Head of caudate nucleus (tissue), 42 donors: ENCODE data around the gene RNPEPL1.
"Not testable (repeated sequence)": the region's sequence is repeated elsewhere in the genome, so short reads cannot be mapped to it uniquely, and the experiment has no call there.

Source experiments
- DNase-seq, 42 donors: peaks; one replicate each; pipeline versions ENCODE4 v3.0.0 to v3.0.0-alpha.2; 2020 to 2021; ENCODE audit warnings: mixed read lengths in 7 of 42
- intact Hi-C: fragments of 100-400 bp; cut with DNase I; formaldehyde crosslinking; loops from one replicate; pipeline ENCODE4 v1.15.0; 2022

Gene RNPEPL1

GRCh38 chr2:240560480-240561324, 7.6 kb upstream of the RNPEPL1 start:
- DNase-seq = peak; percentile 98 to 100 (median 100)
- intact Hi-C loops = no loop called here

GRCh38 chr2:240561325-240561971, 6.8 kb upstream of the RNPEPL1 start:
- intact Hi-C loops = no loop called here

GRCh38 chr2:240563231-240563630, 5.1 kb upstream of the RNPEPL1 start:
- intact Hi-C loops = not testable (repeated sequence)
- DNase-seq = peak in 6 of 42 donors; percentile 8 to 32 (median 16)

More at GRCh38 chr2:240561325-240561971, 6.8 kb upstream of the RNPEPL1 start:
- peak in 5 of 42 donors; percentile 17 to 42 (median 35) for DNase-seq

GRCh38 chr2:240563951-240564560, 4.2 kb upstream of the RNPEPL1 start:
- intact Hi-C loops = no loop called here
- peak in 10 of 42 donors; percentile 0 to 42 (median 12) for DNase-seq

GRCh38 chr2:240564561-240565332, 3.5 kb upstream of the RNPEPL1 start:
- intact Hi-C loops = no loop called here
- peak in 12 of 42 donors; percentile 1 to 40 (median 10) for DNase-seq

GRCh38 chr2:240565333-240566202, 2.7 kb upstream of the RNPEPL1 start:
- intact Hi-C loops = no loop called here
- DNase-seq = peak in 28 of 42 donors; percentile 16 to 76 (median 44)

- DNase-seq = peak; percentile 82 to 96 (median 93)
- intact Hi-C loops = no loop called here
These were observed 1.8 kb upstream of the RNPEPL1 start for GRCh38 chr2:240566203-240567136.

- peak in 23 of 42 donors; percentile 0 to 44 (median 12) for DNase-seq
These were observed 980 bp upstream of the RNPEPL1 start for GRCh38 chr2:240567137-240567871.

GRCh38 chr2:240568678-240569522, 616 bp downstream of the RNPEPL1 start:
- intact Hi-C loops = no loop called here
- peak in 41 of 42 donors; percentile 33 to 87 (median 75) for DNase-seq

More at GRCh38 chr2:240567137-240567871, 980 bp upstream of the RNPEPL1 start:
- intact Hi-C loops = no loop called here

- intact Hi-C loops = no loop called here
- DNase-seq = peak in 4 of 42 donors; percentile 3 to 25 (median 10)
These were observed 1.3 kb downstream of the RNPEPL1 start for GRCh38 chr2:240569523-240569997.

GRCh38 chr2:240569998-240570530, 1.8 kb downstream of the RNPEPL1 start:
- DNase-seq = peak in 13 of 42 donors; percentile 3 to 29 (median 8)
- intact Hi-C loops = no loop called here

- intact Hi-C loops = no loop called here
- DNase-seq = peak in 12 of 42 donors; percentile 1 to 23 (median 11)
These were observed 2.4 kb downstream of the RNPEPL1 start for GRCh38 chr2:240570531-240571313.

- DNase-seq = peak in 9 of 42 donors; percentile 2 to 24 (median 8)
- intact Hi-C loops = no loop called here
These were observed 3.2 kb downstream of the RNPEPL1 start for GRCh38 chr2:240571314-240571973.
